HG03442 (cell line): ENCODE measurements around the gene FAM163B.

Experiments
- ATAC-seq: cut with Tn5 transposase; IDR thresholded peaks from one replicate; pipeline ENCODE4 v1.9.1; 2021; ENCODE audit warnings: mild to moderate bottlenecking, moderate library complexity; ENCODE audit not compliant: unreplicated experiment

FAM163B gene

DNA sequence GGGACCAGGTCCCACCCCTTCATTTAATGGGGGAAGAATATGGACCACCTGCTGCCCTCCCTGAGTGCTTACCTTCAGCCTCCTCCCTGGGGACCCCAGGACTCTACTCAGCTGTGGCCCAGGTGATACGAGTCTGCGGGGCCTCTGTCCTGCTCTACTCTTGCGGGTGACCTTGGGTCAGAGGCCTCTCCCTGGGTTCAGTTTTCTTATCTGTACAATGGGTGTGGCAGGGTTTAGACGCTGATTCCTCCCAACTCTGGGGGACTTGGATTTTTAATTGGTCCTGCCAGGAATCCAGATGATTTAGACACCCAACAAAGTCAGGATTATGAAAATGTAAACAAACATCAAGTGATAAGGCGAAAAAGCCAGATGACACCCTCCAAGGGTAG lies 25.0 kb downstream of the FAM163B start:
- ATAC-seq: no peak

GRCh38 chr9:133583586-133583985 lies 25.6 kb downstream of the FAM163B start:
- no peak for ATAC-seq

GRCh38 chr9:133583111-133583510 lies 26.1 kb downstream of the FAM163B start:
- ATAC-seq: no peak

- no peak for ATAC-seq
These were observed 26.6 kb downstream of the FAM163B start for GRCh38 chr9:133582501-133583045.

DNA sequence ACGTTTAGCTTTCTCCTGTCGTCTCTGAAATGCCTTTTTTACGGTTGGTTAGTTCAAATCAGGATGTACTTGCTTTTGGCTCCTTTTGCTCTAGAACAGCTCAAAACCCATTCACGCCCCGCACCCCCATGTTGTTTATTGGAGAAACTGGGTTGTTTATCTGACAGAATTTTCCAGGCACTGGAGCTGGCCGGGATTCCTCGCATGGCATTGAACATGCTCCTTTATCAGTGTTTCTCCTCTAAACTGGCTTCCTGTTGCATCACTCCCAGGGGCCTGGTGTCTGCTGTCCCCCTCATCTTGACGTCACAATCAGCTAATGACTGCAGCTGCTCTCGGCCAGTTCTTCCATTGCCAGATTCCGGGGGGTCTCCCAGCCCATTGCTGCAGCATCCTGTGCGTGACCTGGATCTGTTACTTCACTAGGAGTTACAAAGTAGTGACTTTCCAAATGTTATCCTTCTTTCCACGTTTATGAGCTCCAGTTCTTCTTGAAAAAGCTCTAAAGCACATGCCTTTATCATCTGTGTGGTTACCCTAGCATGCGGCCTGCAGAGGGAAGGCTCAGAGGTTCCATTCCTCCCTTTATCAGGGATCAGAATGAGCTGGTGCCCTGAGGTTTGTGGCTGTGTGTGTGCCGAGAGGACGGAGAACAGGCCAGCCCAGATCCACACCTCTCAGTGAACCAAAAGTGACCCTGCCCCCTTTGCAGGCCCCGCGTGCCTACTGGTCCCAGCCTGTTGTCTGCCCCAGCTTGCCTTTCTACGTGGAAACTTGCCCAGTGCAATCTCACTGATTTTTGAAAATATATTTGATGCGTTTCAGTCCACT lies 27.5 kb downstream of the FAM163B start:
- ATAC-seq: no peak

- no peak for ATAC-seq
These were observed 28.2 kb downstream of the FAM163B start for GRCh38 chr9:133581011-133581410.

- no peak for ATAC-seq
These were observed 28.8 kb downstream of the FAM163B start for GRCh38 chr9:133580419-133580738.

DNA sequence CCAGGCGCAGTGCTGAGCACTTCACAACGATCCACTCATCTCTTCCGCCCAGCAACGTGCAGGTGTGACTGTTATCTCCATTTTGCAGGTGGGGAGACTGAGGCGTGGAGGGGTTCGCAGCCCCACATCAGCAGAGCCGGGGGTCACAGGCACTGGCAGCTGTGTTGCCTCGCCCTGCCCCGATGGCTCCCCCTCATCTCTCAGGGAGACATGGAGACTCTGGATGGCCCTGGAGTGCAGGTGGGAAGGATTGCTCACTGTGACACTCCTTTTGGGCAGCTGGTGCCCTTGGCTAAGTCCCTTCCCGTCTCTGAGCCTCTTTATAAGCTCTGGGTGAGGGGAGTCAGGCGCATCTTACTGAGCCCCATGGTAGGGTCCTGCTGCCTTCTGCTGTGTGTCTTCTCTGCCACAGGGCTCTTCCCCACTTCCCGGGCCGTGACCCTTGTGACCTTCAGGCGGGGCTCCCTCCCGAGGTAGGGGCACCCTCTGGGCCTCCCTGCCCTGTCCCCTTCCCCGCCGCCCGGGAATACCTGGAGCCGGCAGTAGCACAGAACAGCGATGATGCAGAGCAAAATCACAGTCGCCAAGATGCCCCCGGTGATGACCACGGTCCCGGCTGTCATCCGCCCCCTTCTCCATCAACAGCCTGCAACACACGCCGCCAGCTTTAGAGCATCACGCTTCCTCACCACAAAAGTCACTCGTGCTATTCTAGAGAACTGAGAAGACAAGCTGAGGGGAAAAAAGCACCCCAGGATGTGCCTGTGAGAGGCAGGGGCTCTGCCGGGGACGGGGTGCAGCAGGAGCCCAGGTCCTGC lies 29.4 kb downstream of the FAM163B start:
- no peak for ATAC-seq

- ATAC-seq: no peak
These were observed 30.4 kb downstream of the FAM163B start for GRCh38 chr9:133578524-133579441.

DNA sequence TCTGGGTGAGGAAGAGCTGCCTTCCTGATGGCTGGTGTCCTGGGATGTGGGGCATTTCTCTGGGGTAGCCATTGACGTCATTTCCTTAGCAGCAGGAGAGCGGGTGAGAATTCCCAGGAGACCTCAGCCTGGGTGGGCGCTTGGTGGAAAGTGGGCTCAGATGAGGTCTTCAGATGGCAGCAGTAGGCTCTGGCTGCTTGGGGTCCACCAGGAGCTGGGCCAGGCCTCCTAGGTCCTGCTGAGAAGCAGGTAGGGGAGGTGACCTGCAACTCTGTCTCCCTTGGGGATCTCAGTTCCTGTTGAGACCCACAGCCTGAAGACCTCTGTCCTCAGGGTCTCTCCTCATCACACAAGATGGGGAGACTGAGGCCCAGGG lies 31.5 kb downstream of the FAM163B start:
- ATAC-seq: no peak

DNA sequence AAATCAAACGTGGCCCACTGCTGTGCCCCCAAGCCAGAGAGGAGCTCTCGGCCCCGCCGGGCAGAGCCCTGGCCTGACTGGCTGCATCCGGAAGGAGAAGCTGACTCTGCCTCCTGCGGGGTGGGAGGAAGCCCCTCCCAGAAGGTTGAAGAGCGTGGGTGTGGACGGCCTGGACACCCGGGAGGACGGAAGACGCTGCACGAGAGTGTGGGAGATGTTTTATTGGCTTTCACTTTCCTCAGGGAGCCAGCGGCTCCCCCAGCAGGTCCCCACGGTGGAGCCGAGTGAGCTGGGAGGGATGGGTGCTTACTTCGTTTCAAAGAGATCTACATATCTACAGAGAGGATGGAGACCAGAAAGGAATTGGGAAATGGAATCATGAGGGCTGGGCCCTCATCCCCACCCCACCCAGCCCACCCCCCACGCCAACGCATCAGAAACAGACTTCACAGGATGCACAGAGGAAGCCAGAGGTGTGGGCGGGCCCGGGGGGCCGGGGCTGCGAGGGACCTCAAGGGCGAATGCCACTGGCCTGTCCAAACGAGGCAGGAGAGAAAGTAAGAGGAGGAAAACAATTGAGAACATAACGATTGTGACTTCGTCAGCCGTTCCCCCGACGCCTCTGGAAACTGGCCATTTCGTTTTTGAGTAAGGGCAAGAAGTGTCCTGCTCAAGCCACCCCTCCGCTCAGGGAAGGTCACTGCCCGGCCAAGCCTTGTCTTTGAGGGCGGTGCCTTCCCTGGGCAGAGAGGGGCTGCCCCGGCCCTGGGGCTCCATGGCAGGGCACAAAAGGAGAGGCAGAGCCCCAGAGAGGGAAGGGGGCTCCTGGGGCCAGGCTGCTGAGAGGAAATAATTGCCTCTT lies 32.1 kb downstream of the FAM163B start:
- no peak for ATAC-seq

DNA sequence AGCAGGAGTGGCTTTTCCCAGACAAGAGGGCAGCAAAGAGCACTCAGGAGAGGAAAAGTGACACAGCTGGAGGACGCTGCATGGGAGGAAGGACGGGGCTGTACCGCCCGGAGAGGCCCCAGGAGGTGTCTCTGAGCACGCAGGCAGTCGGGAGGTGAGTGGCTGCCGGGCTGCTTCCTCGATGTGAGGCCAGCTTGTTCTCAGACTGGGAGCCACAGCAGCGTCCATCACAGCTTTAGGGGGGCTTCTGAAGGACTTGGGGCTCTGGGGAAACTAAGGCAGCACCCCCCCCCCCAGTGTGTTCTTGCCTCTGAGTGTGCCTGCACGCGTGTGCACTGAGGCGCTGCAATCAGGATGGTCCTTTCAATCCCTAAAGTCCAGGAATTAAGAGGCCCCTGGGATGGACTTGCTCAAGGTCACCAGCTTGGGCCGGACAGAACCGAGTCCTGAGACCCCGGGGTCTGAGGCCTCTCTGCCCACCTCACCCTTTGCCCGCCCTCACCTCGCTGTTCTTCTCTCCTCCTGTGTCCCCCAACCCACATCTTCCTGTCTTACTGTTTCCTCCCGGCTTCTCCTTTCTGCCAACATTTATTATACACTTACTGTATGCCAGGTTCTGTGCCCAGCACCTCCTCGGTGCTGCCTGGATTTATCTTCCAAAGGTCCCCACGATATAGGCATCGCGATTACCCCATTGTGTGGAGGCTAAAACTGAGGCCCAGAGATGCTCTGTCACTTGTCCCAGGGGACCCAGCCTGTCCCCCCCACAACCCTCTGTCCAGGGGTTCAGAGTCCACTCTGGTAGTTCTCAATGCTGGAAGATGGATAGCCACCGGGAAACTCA lies 32.9 kb downstream of the FAM163B start:
- no peak for ATAC-seq

GRCh38 chr9:133575186-133576030 lies 33.8 kb downstream of the FAM163B start:
- no peak for ATAC-seq

DNA sequence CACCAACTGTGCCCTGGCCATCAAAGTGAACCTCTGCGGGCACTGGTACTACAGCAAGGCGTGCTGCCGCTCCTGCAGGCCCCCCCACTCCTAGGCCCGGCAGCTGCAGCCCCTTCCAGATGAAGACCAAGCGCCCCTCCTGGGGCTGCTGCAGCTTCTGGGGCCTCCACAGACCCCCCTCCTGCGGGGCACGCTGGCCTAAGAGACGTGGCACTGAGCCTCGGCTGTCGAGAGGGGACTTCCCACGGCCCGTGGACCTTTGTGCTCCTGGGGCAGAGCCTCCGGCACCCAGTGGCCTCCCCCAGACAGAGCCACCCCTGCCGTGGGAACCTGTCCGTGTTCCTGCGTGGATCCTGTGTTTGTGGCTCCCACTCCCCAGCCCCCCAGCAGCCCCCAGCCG lies 34.4 kb downstream of the FAM163B start:
- no peak for ATAC-seq

GRCh38 chr9:133573791-133574515 lies 35.2 kb downstream of the FAM163B start:
- no peak for ATAC-seq

- no peak for ATAC-seq
These were observed 36.3 kb downstream of the FAM163B start for GRCh38 chr9:133572821-133573361.

GRCh38 chr9:133571896-133572595 lies 37.1 kb downstream of the FAM163B start:
- ATAC-seq: no peak
